GM06990 (cell line): Measurements from ENCODE around the gene FOXA2.

Experiments
- DNase-seq: peaks from one replicate; pipeline ENCODE4 v3.0.0-alpha.2; 2011; ENCODE audit not compliant: insufficient read length; ENCODE audit errors: extremely low read depth
- H3K27me3 ChIP-seq: replicated peaks from 2 replicates; pipeline ENCODE4 v1.6.0; 2011; ENCODE audit warnings: low read length; ENCODE audit not compliant: control insufficient read depth, insufficient read depth
- H3K36me3 ChIP-seq: 2 replicates; pipeline ENCODE4 v1.5.1; 2011; ENCODE audit warnings: low read length; ENCODE audit not compliant: control insufficient read depth, insufficient read depth
- H3K4me3 ChIP-seq: replicated peaks from 2 replicates; pipeline ENCODE4 v1.5.1; 2011; ENCODE audit warnings: low read depth, mild to moderate bottlenecking, control low read depth, low read length
- TF ChIP-seq, protein P1 (sequence below): IDR thresholded peaks from 2 replicates; pipeline ENCODE4 v1.5.1; 2011; ENCODE audit warnings: low read length, control low read depth, mild to moderate bottlenecking, inconsistent platforms; ENCODE audit not compliant: insufficient read depth, poor library complexity, severe bottlenecking

The FOXA2 gene

DNA sequence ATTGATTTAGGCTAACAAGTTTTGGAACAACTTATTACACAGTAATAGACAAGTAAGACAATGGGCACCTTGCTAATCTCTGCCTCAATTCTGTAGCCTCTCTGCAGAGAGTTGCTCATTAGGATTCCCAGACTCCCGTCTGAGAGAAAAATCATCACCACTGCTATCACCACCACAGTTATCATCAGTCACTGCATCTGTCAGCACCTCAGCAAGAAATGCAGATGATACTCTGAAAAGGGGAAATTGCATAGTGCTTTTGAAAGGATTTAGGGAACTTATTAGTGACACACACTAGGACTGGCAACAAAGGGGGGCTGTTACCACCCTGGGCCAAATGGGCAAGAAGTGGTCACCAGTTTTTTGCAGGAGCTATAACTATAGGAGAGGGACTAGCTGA, 39.9 kb downstream of the FOXA2 start:
- Histone ChIP-seq H3K4me3 (no peak overlapping the region), H3K36me3 (no peaks in the 10 kb centered on the region), H3K27me3 (no peaks in the 10 kb centered on the region)
- no peak for DNase-seq
- TF ChIP-seq, protein P1, sequence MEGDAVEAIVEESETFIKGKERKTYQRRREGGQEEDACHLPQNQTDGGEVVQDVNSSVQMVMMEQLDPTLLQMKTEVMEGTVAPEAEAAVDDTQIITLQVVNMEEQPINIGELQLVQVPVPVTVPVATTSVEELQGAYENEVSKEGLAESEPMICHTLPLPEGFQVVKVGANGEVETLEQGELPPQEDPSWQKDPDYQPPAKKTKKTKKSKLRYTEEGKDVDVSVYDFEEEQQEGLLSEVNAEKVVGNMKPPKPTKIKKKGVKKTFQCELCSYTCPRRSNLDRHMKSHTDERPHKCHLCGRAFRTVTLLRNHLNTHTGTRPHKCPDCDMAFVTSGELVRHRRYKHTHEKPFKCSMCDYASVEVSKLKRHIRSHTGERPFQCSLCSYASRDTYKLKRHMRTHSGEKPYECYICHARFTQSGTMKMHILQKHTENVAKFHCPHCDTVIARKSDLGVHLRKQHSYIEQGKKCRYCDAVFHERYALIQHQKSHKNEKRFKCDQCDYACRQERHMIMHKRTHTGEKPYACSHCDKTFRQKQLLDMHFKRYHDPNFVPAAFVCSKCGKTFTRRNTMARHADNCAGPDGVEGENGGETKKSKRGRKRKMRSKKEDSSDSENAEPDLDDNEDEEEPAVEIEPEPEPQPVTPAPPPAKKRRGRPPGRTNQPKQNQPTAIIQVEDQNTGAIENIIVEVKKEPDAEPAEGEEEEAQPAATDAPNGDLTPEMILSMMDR: no peak

DNA sequence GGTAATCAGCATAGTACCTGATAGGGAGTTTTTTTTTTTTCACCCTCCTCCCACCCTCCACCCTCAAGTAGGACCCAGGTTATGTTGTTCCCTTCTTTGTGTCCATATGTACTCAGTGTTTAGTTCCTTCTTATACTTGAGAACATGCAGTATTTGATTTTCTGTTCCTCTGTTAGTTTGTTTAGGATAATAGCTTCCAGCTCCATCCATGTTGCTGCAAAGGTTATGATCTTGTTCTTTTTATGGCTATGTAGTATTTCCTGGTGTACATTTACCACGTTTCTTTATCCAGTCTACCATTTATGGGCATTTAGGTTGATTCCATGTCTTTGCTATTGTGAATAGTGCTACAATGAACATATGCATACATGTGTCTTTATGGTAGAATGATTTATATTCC, 41.9 kb downstream of the FOXA2 start:
- no peaks in the 10 kb centered on the region for H3K36me3 ChIP-seq

DNA sequence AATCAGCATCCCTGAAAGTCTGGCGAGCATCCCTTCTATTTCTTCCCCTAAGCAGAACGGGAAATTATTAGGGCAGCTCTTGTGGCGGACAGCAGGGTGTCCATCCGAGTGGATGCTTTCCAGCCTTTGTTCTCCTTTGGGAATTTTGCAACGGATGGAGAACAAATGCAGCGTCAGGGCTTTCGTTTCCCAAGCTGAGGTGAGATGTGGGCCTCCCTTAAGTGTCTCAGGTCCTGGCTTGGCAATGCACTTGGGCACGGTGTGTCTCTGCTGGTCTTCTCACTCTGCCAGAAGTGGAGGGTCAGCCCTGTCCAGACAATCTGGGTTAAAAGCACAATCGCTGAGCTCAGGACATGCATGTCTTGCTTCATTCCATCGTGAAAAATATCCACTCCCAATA, 43.5 kb downstream of the FOXA2 start:
- TF ChIP-seq, protein P1: no peak
- no peaks in the 10 kb centered on the region for H3K36me3 ChIP-seq

More for the DNA sequence above, 41.9 kb downstream of the FOXA2 start:
- Histone ChIP-seq H3K27me3 (no peaks in the 10 kb centered on the region), H3K4me3 (no peak overlapping the region)
- TF ChIP-seq, protein P1: no peak
- DNase-seq: no peak

DNA sequence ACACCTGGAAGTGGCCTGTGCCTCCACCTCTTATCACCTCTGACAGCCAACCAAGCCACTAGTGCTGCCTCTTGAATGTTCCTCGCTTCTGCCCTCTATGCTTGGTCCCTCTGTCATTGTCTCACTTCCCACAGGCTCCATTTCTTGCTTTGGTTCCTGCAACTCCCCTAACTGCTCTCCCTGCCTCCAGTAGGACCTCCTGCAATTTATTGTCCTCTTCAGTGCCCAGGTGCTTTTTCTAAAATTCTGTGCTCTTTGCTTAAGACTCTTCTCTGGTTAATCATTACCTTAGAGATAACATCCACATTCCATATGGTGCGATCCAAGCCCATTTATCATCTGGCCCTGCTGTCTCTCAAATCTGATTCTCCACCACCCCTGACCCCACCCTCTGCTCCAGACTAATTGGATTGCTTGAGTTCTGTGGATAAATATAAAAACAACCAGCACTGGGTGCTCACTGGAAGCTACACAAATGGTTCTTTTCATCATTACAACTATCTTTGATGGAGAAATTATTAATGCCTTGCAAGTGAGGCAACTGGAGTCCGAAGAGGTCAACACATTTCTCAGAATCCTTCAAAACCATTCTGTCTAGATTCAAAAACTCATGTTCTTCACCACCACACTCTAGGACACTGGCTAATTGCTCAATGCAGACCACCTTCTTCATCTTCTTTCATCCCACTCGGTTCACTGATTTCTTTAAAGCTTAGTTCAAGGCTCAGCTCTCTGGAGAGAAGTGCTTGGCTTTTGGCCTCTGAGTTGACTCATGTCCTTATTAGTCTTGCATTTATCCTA, 47.2 kb downstream of the FOXA2 start:
- no peak for DNase-seq
- no peak overlapping the region for H3K4me3 ChIP-seq
- H3K36me3 ChIP-seq: no peaks in the 10 kb centered on the region
- H3K27me3 ChIP-seq: no peaks in the 10 kb centered on the region
- TF ChIP-seq, protein P1: no peak

More for the DNA sequence above, 43.5 kb downstream of the FOXA2 start:
- Histone ChIP-seq H3K27me3 (no peaks in the 10 kb centered on the region), H3K4me3 (no peak overlapping the region)
- no peak for DNase-seq

DNA sequence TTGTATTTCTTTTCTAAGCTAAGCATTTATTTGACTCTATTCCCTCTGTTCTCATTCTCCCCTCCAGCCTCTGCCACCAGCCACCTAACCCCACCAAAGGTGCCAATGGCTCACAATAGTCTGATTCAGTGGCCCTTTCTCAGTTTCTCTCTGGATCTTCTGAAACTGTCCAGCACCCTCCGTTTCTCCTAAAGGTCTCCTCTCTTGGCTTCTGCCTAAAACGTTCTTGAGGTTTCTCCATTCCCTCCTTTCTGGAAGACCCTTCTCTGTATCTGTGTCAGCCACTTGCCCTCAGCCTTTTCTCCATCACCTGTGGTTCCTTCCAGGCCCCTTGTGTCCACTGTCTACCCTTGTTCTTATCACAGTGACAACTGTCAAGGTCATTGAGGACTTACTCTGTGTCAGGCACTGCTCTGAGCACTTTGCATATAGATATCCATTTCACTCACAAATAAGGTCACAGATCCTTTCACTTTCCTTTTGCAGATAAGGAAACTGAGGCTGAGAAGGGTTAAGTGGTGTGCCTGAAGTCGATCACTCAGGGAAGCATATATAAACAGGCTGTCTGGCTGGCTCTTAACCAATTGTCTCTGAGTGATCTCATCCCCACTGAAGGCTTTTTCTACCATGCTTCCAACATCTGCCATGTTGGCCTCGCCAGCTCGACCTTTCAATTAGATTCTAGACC, 48.1 kb downstream of the FOXA2 start:
- H3K4me3 ChIP-seq: no peak overlapping the region
- DNase-seq: no peak
- no peaks in the 10 kb centered on the region for H3K36me3 ChIP-seq
- TF ChIP-seq, protein P1: no peak
- H3K27me3 ChIP-seq: no peaks in the 10 kb centered on the region
